Transverse colon (tissue), 4 donors: ENCODE results near the gene MCUR1.
"Not testable (repeated sequence)": the region's sequence is repeated elsewhere in the genome, so short reads cannot be mapped to it uniquely, and the experiment has no call there.

Experiments
- EP300 ChIP-seq: sonication (generic); formaldehyde crosslinking; IDR thresholded peaks from one replicate; pipeline ENCODE4 v1.6.1; 2017; ENCODE audit warnings: antibody characterized with exemption, low read depth
- POLR2A ChIP-seq: fragments of 450-650 bp; IDR thresholded peaks from one replicate; pipeline ENCODE4 v1.6.1; 2016; ENCODE audit warnings: antibody characterized with exemption, mild to moderate bottlenecking, moderate library complexity
- POLR2AphosphoS5 ChIP-seq, 3 donors: sonication (generic); formaldehyde crosslinking; IDR thresholded peaks; one replicate each; pipeline ENCODE4 v1.6.1; 2016; ENCODE audit warnings: antibody characterized with exemption in 3 of 3
- TF ChIP-seq, protein P1 (sequence below), 5 experiments: fragments of 200-600 bp in 3 of 5; fragments of 450-650 bp in 2 of 5; sonication (generic) in 3 of 5; IDR thresholded peaks; 1 replicate in 2 of 5; 2 replicates in 3 of 5; pipeline ENCODE4 v1.5.1; 2016 to 2017; ENCODE audit warnings: antibody characterized with exemption in 5 of 5, inconsistent platforms in 3 of 5, mild to moderate bottlenecking in 2 of 5, moderate library complexity in 1 of 5

DNA sequence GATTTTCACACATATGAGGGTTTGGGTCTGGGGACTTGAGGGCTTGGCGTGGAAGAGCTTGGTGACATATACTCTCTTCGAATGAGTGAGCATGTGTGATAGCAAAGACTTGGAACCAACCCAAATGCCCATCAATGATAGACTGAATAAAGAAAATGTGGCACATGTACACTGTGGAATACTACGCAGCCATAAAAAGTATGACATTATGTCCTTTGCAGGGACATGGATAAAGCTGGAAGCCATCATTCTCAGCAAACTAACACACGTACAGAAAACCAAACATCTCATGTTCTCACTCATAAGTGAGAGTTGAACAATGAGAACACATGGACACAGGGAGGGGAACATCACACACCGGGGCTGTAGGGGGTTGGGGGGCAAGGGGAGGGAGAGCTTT, 19.7 kb upstream of the MCUR1 start:
- not testable (repeated sequence) for TF ChIP-seq EP300; POLR2A; POLR2AphosphoS5 (IDR thresholded peaks at IDR 0.05)
- TF ChIP-seq, protein P1, sequence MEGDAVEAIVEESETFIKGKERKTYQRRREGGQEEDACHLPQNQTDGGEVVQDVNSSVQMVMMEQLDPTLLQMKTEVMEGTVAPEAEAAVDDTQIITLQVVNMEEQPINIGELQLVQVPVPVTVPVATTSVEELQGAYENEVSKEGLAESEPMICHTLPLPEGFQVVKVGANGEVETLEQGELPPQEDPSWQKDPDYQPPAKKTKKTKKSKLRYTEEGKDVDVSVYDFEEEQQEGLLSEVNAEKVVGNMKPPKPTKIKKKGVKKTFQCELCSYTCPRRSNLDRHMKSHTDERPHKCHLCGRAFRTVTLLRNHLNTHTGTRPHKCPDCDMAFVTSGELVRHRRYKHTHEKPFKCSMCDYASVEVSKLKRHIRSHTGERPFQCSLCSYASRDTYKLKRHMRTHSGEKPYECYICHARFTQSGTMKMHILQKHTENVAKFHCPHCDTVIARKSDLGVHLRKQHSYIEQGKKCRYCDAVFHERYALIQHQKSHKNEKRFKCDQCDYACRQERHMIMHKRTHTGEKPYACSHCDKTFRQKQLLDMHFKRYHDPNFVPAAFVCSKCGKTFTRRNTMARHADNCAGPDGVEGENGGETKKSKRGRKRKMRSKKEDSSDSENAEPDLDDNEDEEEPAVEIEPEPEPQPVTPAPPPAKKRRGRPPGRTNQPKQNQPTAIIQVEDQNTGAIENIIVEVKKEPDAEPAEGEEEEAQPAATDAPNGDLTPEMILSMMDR (IDR thresholded peaks at IDR 0.05): not testable (repeated sequence)
